HG03457 (cell line): ENCODE data around the gene TNNI3.
"Not testable (repeated sequence)": the region's sequence is repeated elsewhere in the genome, so short reads cannot be mapped to it uniquely, and the experiment has no call there.

Experiments used
- ATAC-seq: cut with Tn5 transposase; IDR thresholded peaks from one replicate; pipeline ENCODE4 v1.9.1; 2021; ENCODE audit warnings: moderate number of reproducible peaks; ENCODE audit not compliant: unreplicated experiment

Gene TNNI3

DNA sequence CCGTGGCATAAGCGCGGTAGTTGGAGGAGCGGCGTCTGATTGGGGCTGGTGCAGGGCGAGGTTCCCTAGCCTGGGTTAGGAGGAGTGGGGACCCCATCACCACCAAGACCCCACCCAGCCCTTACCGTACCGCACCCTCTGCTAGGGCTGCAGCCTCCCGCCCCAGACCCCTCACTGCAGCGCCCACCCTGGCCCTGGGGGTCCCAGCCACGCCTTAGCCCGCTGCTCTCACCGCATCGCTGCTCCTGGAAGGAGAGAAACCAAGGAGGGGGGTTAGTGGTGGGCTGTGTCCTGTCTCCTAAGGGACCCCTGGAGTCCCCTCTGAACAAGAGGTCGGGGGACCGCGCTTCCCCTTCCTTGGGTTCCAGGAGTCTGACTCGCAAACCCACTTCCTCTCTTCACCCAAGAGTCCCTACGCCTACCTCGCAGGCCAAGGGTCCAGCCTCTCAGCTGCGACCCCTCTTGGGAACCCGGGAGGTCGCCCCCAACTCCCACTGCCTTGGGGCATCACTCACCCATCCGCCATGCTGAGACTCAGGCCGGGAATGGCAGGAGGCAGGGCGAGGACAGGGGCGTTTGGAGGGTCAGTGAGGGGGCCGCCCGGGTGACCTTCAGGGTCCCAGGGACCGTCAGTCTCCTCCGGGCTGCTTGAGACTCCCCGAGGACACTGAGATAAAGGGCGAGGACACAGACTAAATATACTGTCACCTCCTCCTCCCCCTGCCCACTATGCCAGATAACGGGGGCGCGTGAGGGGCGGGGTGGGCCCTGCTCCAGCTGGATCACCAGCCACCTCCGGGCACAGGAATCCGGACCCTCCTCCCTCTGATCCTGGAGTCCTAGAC lies at the start of gene TNNI3:
Gene TNNI3, minus strand, starts transcription at position 669 of the 845 bp plus-strand sequence. Its CDS starts 143 bp downstream, at position 526.
- no peak for ATAC-seq

GRCh38 chr19:55206664-55207500 lies 49.4 kb upstream of the TNNI3 start:
- ATAC-seq = no peak

DNA sequence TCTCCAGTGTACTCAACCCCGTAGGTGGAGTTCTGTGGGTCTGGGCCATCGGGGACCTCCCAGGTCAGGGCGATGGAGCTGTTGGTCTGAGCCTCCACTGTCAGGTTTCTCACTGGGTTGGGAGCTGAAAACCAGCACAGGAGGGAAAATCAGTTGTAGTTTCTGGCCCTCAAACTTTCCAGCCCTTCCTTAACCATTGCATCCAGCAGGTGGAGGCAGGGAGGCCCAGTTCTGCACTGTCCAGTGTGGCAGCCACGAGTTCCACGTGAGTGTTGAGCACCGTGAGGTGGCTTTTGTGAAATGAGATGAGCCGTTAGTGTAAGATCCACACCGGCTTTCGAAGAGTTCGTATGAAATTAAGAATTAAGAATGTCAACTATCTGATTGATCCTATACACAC lies 44.7 kb upstream of the TNNI3 start:
- not testable (repeated sequence) for ATAC-seq

DNA sequence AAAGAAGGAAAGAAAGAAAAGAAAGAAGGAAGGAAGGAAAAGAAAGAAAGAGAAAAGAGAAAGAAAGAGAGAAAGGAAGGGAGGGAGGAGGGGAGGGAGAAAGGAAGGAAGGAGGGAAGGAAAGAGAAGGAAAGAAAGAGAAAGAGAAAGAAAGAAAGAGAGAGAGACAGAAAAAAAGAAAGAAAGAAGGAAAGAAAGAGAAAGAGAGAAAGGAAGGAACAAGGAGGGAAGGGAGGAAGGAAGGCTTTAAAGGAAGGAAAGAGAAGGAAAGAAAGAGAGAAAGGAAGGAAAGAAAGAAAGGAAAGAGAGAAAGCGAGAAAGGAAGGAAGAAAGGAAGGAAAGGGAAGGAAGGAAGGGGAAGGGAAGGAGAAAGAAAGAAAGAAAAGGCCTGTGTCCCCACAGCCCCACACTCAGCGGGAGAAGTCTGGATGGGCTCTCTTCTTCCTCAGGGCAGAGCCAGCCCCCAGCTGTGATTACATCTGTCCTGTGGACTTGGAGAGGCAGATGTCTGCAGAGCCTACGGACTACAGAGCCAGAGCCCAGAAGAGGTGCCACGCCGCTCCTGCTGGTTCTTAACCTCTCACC lies 42.2 kb upstream of the TNNI3 start:
- no peak for ATAC-seq

GRCh38 chr19:55198651-55199050 lies 41.1 kb upstream of the TNNI3 start:
- no peak for ATAC-seq

DNA sequence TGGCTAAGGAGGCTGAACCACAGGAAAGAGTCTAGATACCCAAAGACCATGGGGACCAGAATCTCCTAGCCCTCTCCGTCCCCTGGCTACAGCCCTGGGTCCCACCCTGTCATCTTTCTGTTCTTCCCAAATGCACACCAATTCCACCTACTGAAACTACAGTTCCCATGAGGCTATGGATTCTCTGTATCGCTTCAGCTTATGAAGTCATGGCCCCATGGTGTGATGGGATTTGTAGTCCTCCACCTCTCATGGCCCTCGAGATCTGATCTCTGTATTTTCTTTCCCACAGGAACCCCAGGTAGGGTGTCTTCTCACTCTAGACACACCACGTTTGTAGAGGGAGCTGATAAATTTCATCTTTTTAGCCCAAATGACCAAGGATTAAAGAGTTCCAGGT lies 40.0 kb upstream of the TNNI3 start:
- no peak for ATAC-seq

DNA sequence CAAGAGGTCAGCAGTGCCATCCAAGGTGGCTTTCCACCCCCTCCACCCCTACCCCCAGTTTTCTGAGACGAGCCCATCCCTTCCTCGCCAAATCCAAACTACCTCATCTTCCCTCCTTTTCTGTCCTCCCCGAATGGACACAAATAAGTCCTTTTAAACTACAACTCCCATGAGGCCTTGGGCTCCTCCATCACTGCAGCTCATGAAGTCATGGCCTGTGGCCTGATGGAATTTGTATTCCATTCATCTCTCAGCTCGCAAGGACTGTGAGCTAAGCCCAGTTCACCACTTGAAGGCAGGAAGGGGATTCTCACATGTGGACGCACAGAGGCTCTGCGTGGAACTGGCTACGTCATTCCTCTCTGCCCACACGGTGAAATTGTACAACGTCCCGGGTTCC lies 39.3 kb upstream of the TNNI3 start:
- ATAC-seq = no peak

DNA sequence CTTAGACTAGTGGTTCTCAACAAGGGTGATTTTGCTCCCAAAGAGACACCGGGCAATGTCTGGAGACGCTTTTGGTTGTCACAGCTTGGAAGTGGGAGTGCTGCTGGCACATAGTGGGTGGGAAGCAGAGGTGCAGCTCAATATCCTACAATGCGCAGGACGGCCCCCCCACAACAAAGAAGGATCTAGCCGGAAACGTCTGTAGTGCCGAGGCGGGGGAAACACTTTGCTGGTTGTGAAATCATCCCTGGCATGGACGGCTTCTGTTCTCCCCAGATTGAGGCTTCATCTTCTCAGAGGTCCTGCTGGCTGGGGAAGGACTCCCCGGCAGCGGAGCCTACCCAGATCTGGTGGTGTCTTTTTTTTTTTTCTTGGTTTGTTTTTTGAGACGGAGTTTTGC lies 35.9 kb upstream of the TNNI3 start:
- no peak for ATAC-seq

- no peak for ATAC-seq
These were observed 31.9 kb upstream of the TNNI3 start for GRCh38 chr19:55189403-55189835.

DNA sequence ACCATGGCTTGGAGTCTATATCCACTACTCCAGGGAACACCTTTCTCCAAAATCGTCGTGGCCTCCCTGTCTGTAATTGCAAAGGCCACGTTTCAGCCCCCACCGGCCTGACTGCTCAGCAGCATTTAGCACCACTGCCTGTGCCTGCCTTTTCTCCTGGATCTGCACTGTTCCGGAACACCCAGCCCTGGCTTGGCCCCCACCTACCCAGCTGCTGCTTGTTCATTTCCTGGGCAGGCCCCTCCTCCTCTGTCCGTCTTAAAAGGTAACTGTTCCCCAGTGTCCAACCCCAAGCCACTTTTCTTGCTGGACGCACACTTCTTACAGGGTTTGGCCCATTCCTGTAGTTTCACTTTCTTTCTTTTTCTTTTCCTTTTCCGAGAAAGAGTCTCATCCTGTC lies 31.1 kb upstream of the TNNI3 start:
- no peak for ATAC-seq

- no peak for ATAC-seq
These were observed 28.5 kb upstream of the TNNI3 start for GRCh38 chr19:55186080-55186479.

DNA sequence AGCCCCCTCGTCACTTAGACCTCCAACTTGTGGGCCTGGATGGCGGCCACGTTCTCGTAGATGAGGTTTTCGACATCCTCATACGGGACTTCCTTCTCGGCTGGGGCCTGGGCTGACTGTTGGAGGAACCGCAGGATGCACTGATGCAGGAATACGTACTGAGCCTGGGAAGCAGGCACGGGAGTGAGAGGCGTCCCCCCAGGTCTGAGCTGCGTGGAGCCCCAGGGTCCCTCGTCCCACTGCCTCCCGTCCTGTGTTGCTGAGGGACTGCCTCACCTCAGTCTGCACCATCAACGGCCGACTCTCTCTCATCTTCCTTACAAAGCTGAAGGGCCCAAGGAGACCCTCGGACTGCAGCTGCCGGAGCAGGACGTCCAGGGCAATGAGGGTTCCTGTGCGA lies 24.2 kb upstream of the TNNI3 start:
- no peak for ATAC-seq

DNA sequence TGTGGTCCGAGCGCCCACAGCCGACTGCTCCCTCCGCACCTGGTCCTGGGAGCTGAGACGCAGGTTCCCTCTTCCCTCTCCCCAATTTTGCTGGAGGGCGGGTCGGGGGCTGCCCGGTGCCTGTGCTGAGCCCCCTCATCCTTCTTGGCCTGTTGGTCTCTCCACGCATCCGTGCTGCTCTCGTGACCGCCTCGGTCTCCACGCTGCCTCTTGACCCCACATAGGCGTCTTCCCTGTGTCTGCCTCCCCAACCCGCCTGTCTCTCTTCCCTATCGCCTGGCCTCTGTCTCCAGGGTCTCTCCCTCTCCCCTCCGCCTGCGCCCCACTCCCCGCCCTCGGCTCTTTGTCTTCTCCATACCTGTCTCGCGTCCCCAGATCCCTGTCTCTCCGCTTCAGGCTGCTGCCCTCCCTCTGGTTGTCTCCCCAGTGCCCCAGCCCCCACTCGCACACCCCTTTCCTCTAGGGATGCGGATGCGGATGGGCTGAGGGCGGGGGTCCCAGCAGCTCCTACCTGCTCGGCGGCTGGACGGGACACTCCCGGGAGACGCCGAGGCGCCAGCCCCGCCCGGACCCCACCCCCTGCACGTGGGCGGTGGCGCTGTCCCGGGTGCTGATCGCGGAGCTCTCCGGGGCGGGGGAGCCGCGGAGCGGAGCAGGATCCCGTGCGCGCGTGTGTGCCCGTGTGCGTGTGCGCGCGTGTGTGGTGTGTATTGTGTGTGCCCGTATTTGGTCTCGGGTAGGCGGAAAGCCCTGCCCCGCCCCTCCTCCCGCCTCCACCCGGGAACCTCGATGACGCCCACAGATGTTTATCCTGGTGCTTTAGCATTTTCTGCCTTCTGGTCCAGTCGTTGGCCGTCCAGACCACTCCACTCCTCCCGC lies 22.3 kb upstream of the TNNI3 start, which contains the start of gene SYT5:
Gene SYT5, minus strand, starts transcription at position 684 of the 879 bp plus-strand sequence. CDS start 1,248 bp downstream, outside the sequence.
- ATAC-seq = no peak

DNA sequence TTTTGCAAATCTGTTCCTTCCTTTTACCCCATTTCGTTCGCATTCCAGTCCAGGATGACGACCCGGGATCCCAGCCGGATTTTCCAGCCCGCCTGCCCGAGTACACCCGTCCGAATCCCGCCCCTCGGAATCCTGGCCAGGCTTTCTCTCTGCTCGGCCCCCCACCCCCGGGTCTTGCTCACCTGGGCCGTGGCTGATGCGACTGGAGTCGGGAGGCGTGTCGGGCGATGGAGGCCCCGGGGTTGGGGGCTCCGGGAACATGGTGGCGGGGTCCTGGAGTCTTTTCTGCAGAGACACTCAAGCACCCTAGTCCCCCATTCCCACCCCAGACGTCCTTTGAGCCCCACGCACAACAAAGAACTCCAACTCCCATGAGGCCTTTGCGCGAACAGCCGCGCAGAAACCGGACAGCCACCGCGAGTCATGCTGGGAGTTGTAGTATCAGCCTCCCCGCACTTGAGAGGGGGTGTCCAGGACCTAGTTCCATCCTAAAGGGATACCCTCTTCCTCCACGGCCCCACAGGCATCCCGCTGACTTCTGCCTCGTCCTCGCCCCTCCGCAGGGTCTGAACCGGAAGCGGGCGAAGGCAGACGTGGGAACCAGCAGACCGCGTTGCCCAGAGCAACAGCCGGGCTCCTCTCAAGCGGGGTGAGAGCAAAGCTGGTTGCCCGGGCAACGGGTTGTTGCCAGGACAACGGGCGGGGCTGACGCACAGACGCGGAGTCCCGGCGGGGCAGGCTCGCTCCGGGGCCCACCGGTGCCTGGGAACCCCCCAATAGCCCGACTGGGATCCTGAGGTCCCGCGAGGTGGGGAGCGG lies 21.5 kb upstream of the TNNI3 start:
- no peak for ATAC-seq

- no peak for ATAC-seq
These were observed 18.5 kb upstream of the TNNI3 start for GRCh38 chr19:55176076-55176475.

GRCh38 chr19:55175117-55175867 lies 17.8 kb upstream of the TNNI3 start:
- no peak for ATAC-seq

GRCh38 chr19:55174425-55175116 lies 17.0 kb upstream of the TNNI3 start:
- ATAC-seq = no peak

GRCh38 chr19:55173714-55174409 lies 16.3 kb upstream of the TNNI3 start:
- no peak for ATAC-seq
